ENCODE results near the gene BMAL1.

- TF ChIP-seq, protein P1, sequence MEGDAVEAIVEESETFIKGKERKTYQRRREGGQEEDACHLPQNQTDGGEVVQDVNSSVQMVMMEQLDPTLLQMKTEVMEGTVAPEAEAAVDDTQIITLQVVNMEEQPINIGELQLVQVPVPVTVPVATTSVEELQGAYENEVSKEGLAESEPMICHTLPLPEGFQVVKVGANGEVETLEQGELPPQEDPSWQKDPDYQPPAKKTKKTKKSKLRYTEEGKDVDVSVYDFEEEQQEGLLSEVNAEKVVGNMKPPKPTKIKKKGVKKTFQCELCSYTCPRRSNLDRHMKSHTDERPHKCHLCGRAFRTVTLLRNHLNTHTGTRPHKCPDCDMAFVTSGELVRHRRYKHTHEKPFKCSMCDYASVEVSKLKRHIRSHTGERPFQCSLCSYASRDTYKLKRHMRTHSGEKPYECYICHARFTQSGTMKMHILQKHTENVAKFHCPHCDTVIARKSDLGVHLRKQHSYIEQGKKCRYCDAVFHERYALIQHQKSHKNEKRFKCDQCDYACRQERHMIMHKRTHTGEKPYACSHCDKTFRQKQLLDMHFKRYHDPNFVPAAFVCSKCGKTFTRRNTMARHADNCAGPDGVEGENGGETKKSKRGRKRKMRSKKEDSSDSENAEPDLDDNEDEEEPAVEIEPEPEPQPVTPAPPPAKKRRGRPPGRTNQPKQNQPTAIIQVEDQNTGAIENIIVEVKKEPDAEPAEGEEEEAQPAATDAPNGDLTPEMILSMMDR (IDR thresholded peaks at IDR 0.05): no peak
- TF ChIP-seq POLR2A (IDR thresholded peaks at IDR 0.05): no peak
These were observed 24.9 kb downstream of the BMAL1 start for GRCh38 chr11:13302420-13302958.

Data from uterus (tissue), 2 donors.